OCI-LY7 (cell line): Measurements from ENCODE around the gene FRMD8.

Source experiments
- EZH2phosphoT487 ChIP-seq: fragments of 200-600 bp; sonication (generic); IDR thresholded peaks from 2 replicates; pipeline ENCODE4 v1.6.1; 2018; ENCODE audit warnings: low read depth, borderline replicate concordance, mild to moderate bottlenecking, mixed run types, antibody characterized with exemption, low read length, moderate library complexity, mixed read lengths
- TF ChIP-seq, protein P1 (sequence below): fragments of 200-600 bp; sonication (generic); conservative IDR thresholded peaks from 2 replicates; pipeline ENCODE4 v1.5.1; 2014; ENCODE audit warnings: mild to moderate bottlenecking, antibody characterized with exemption, low read length, moderate library complexity, mixed read lengths

DNA sequence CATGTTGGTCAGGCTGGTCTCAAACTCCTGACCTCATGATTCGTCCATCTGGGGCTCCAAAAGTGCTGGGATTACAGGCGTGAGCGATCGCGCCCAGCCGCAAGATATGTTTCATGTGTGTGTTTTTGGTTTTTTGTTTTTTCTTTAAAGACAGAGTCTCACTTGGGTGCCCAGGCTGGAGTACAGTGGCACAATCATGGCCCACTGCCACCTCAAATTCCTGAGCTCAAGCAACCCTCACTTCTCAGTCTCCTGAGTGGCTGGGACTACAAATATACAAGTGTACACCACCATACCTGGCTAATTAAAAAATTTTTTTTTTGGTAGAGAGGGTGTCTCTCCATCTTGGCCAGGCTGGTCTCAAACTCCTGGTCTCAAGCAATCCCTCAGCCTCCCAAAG lies 23.5 kb upstream of the FRMD8 start:
- TF ChIP-seq, protein P1, sequence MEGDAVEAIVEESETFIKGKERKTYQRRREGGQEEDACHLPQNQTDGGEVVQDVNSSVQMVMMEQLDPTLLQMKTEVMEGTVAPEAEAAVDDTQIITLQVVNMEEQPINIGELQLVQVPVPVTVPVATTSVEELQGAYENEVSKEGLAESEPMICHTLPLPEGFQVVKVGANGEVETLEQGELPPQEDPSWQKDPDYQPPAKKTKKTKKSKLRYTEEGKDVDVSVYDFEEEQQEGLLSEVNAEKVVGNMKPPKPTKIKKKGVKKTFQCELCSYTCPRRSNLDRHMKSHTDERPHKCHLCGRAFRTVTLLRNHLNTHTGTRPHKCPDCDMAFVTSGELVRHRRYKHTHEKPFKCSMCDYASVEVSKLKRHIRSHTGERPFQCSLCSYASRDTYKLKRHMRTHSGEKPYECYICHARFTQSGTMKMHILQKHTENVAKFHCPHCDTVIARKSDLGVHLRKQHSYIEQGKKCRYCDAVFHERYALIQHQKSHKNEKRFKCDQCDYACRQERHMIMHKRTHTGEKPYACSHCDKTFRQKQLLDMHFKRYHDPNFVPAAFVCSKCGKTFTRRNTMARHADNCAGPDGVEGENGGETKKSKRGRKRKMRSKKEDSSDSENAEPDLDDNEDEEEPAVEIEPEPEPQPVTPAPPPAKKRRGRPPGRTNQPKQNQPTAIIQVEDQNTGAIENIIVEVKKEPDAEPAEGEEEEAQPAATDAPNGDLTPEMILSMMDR: no peak
- TF ChIP-seq EZH2phosphoT487: no peak
